ENCODE measurements around the gene DCAF5.

Gene DCAF5

GRCh38 chr14:69149461-69150244 is 3.3 kb downstream of the DCAF5 start:
- no peak for DNase-seq (ENCODE audit: low read depth in 2 of 2)

GRCh38 chr14:69142101-69142500 is 10.8 kb downstream of the DCAF5 start:
- no peak for DNase-seq (ENCODE audit: low read depth in 2 of 2)

GRCh38 chr14:69141550-69141949 is 11.4 kb downstream of the DCAF5 start:
- DNase-seq (ENCODE audit: low read depth in 2 of 2) = no peak

GRCh38 chr14:69139743-69140142 is 13.2 kb downstream of the DCAF5 start:
- DNase-seq (ENCODE audit: low read depth in 2 of 2) = no peak

GRCh38 chr14:69137843-69138535 is 14.9 kb downstream of the DCAF5 start:
- DNase-seq (ENCODE audit: low read depth in 2 of 2) = no peak

GRCh38 chr14:69137416-69137815 is 15.5 kb downstream of the DCAF5 start:
- no peak for DNase-seq (ENCODE audit: low read depth in 2 of 2)

- no peak for DNase-seq (ENCODE audit: low read depth in 2 of 2)
These were observed 17.8 kb downstream of the DCAF5 start for GRCh38 chr14:69135133-69135532.

- no peak for DNase-seq (ENCODE audit: low read depth in 2 of 2)
These were observed 19.5 kb downstream of the DCAF5 start for GRCh38 chr14:69133206-69134125.

GRCh38 chr14:69132513-69133181 is 20.3 kb downstream of the DCAF5 start:
- no peak for DNase-seq (ENCODE audit: low read depth in 2 of 2)

GRCh38 chr14:69131176-69131575 is 21.7 kb downstream of the DCAF5 start:
- no peak for DNase-seq (ENCODE audit: low read depth in 2 of 2)

GRCh38 chr14:69129264-69129880 is 23.5 kb downstream of the DCAF5 start:
- peak; percentile 42 to 60 for DNase-seq (ENCODE audit: low read depth in 2 of 2)

GRCh38 chr14:69118305-69118704 is 34.6 kb downstream of the DCAF5 start:
- DNase-seq (ENCODE audit: low read depth in 2 of 2) = no peak

- DNase-seq (ENCODE audit: low read depth in 2 of 2) = no peak
These were observed 35.7 kb downstream of the DCAF5 start for GRCh38 chr14:69117020-69117767.

GRCh38 chr14:69115407-69116185 is 37.3 kb downstream of the DCAF5 start:
- no peak for DNase-seq (ENCODE audit: low read depth in 2 of 2)

GRCh38 chr14:69114763-69115162 is 38.2 kb downstream of the DCAF5 start:
- no peak for DNase-seq (ENCODE audit: low read depth in 2 of 2)

GRCh38 chr14:69108358-69108757 is 44.6 kb downstream of the DCAF5 start:
- no peak for DNase-seq (ENCODE audit: low read depth in 2 of 2)

GRCh38 chr14:69107407-69108003 is 45.4 kb downstream of the DCAF5 start:
- no peak for DNase-seq (ENCODE audit: low read depth in 2 of 2)

- DNase-seq (ENCODE audit: low read depth in 2 of 2) = no peak
These were observed 46.5 kb downstream of the DCAF5 start for GRCh38 chr14:69106451-69106850.

GRCh38 chr14:69105326-69105725 is 47.6 kb downstream of the DCAF5 start:
- DNase-seq (ENCODE audit: low read depth in 2 of 2) = no peak

Measured in stimulated activated CD8-positive, alpha-beta memory T cell treated with anti-CD3 and anti-CD28 coated beads, Interleukin-7, amount 100 ng/mL, for 1 hour (primary cell).